PFSK-1 (cell line): ENCODE measurements around the gene SP3.

Source experiments
- FOXP2 ChIP-seq: optimal IDR thresholded peaks from 2 replicates; pipeline ENCODE3; 2011; ENCODE audit warnings: borderline replicate concordance, control low read depth, inconsistent platforms; ENCODE audit not compliant: insufficient read depth; ENCODE audit errors: extremely low read length, extremely low read depth
- POLR2AphosphoS5 ChIP-seq: IDR thresholded peaks from 2 replicates; pipeline ENCODE4 v1.6.1; 2012; ENCODE audit warnings: low read depth, mild to moderate bottlenecking, control low read depth, low read length, moderate library complexity
- SIN3A ChIP-seq: IDR thresholded peaks from 2 replicates; pipeline ENCODE4 v1.6.1; 2012; ENCODE audit warnings: mild to moderate bottlenecking, low read length, moderate library complexity, borderline replicate concordance; ENCODE audit not compliant: insufficient read depth
- TAF1 ChIP-seq: IDR thresholded peaks from 2 replicates; pipeline ENCODE4 v1.6.1; 2012; ENCODE audit warnings: low read length, control low read depth, borderline replicate concordance; ENCODE audit not compliant: insufficient read depth
- TF ChIP-seq, protein P1 (sequence below), 2 experiments: IDR thresholded peaks; 2 replicates each; pipeline versions ENCODE4 v1.6.1 to v1.8.0; 2011 to 2012; ENCODE audit warnings: low read depth in 2 of 2, low read length in 2 of 2, control low read depth in 1 of 2, inconsistent platforms in 1 of 2, mild to moderate bottlenecking in 1 of 2, moderate library complexity in 1 of 2; ENCODE audit not compliant: insufficient read depth in 1 of 2

The SP3 gene

GRCh38 chr2:173924285-173924684 is 40.9 kb downstream of the SP3 start:
- TF ChIP-seq SIN3A (no peak), TAF1 (no peak), POLR2AphosphoS5 (no peak), FOXP2 (no peak)
- TF ChIP-seq, protein P1, sequence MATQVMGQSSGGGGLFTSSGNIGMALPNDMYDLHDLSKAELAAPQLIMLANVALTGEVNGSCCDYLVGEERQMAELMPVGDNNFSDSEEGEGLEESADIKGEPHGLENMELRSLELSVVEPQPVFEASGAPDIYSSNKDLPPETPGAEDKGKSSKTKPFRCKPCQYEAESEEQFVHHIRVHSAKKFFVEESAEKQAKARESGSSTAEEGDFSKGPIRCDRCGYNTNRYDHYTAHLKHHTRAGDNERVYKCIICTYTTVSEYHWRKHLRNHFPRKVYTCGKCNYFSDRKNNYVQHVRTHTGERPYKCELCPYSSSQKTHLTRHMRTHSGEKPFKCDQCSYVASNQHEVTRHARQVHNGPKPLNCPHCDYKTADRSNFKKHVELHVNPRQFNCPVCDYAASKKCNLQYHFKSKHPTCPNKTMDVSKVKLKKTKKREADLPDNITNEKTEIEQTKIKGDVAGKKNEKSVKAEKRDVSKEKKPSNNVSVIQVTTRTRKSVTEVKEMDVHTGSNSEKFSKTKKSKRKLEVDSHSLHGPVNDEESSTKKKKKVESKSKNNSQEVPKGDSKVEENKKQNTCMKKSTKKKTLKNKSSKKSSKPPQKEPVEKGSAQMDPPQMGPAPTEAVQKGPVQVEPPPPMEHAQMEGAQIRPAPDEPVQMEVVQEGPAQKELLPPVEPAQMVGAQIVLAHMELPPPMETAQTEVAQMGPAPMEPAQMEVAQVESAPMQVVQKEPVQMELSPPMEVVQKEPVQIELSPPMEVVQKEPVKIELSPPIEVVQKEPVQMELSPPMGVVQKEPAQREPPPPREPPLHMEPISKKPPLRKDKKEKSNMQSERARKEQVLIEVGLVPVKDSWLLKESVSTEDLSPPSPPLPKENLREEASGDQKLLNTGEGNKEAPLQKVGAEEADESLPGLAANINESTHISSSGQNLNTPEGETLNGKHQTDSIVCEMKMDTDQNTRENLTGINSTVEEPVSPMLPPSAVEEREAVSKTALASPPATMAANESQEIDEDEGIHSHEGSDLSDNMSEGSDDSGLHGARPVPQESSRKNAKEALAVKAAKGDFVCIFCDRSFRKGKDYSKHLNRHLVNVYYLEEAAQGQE (IDR thresholded peaks at IDR 0.05; ENCODE audit: insufficient read depth in 1 of 2, low read depth in 2 of 2, low read length in 2 of 2): no peak

- TF ChIP-seq FOXP2 (no peak), TAF1 (no peak)
- TF ChIP-seq, protein P1 (IDR thresholded peaks at IDR 0.05; ENCODE audit: insufficient read depth in 1 of 2, low read depth in 2 of 2, low read length in 2 of 2): no peak
These were observed 42.4 kb downstream of the SP3 start for GRCh38 chr2:173922760-173923159.

- no peak for TF ChIP-seq SIN3A
These were observed 43.1 kb downstream of the SP3 start for GRCh38 chr2:173922068-173922467.

DNA sequence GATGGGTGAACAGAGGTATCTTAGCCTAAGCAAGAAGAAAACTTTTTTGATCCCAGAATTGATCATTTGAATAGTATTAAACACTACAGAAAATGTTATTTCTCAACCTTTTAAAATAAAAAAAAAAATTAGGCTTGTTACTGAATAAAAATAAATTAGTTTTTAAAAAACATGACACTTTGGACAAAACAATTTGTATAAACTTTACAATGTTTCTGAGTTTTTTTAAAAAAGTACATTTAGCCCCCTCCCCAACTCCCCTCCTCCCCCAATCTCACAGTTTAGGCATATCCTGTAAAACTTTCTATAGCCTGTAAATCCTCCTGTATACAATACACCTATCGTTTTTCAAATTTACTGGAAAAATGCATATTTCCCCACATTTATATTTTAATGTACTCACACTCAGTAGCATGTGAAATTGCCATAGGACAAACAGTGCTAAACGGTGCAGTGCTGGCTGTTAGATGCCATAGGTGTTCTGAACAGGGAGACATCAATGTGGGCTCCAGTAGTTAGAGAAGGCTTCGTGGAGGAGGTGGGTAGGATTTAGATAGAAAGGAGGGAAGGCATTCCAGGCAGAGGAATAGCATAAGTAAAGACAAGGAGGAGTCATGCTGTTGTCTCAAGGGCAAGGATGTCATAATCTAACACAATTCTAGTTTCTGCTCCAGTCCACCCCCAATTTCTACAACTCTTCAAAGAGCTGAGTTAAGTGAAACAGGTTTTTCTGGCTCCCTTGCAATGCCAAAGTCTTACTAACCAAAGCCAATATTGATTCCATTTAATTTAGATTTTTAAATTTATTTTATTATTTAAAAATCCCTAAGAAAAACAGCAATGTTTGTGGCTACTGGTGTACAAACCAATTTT is 50.9 kb downstream of the SP3 start:
- TF ChIP-seq FOXP2: no peak
- no peak for TF ChIP-seq POLR2AphosphoS5
- TF ChIP-seq TAF1: no peak
- TF ChIP-seq, protein P1 (IDR thresholded peaks at IDR 0.05; ENCODE audit: insufficient read depth in 1 of 2, low read depth in 2 of 2, low read length in 2 of 2): no peak
- no peak for TF ChIP-seq SIN3A

DNA sequence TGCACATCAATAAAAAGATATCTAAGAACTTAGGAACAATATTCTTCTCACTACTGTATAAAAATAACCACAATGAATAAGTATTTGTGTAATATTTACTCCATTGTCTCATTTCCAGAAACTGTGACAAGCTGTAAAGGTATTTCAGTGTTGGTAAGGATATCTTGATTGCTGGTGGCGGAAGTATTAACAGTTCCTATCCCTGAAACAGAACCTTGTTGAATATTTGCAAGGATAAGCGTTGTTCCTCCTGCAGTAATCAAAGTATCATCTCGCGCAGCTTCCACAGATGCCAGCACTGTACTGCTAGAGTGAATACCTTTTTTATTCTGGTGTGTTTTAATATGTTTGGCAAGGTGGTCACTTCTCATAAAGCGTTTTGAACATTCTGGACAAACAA is 55.3 kb downstream of the SP3 start:
- TF ChIP-seq, protein P1 (IDR thresholded peaks at IDR 0.05; ENCODE audit: insufficient read depth in 1 of 2, low read depth in 2 of 2, low read length in 2 of 2): no peak
- TF ChIP-seq POLR2AphosphoS5 (no peak), FOXP2 (no peak), TAF1 (no peak), SIN3A (no peak)
